WTC11 (cell line): ENCODE data around the gene MBD3L4.
"Not testable (repeated sequence)": the region's sequence is repeated elsewhere in the genome, so short reads cannot be mapped to it uniquely, and the experiment has no call there.

ENCODE experiments used
- ATF1 ChIP-seq: sonication (generic); formaldehyde crosslinking; IDR thresholded peaks from 2 replicates; pipeline ENCODE4 v1.8.1; 2023; ENCODE audit warnings: mild to moderate bottlenecking, moderate library complexity, missing genetic modification reagents
- CREB1 ChIP-seq: sonication (generic); formaldehyde crosslinking; IDR thresholded peaks from 2 replicates; pipeline ENCODE4 v1.8.0; 2023; ENCODE audit warnings: mild to moderate bottlenecking, missing genetic modification reagents
- FOXP4 ChIP-seq: sonication (generic); formaldehyde crosslinking; IDR thresholded peaks from 2 replicates; pipeline ENCODE4 v1.8.0; 2022; ENCODE audit warnings: mild to moderate bottlenecking, missing genetic modification reagents
- IRF2 ChIP-seq: sonication (generic); formaldehyde crosslinking; IDR thresholded peaks from 2 replicates; pipeline ENCODE4 v1.8.0; 2022; ENCODE audit warnings: low read depth, missing genetic modification reagents, borderline replicate concordance
- NR1H2 ChIP-seq: sonication (generic); formaldehyde crosslinking; IDR thresholded peaks from 2 replicates; pipeline ENCODE4 v1.9.0; 2021; ENCODE audit warnings: mild to moderate bottlenecking, moderate library complexity, missing genetic modification reagents
- OVOL2 ChIP-seq: fragments of 250-450 bp; sonication (Bioruptor Pico); IDR thresholded peaks from 2 replicates; pipeline ENCODE4 v1.9.0; 2021; ENCODE audit warnings: mild to moderate bottlenecking, borderline replicate concordance
- ZNF121 ChIP-seq: sonication (generic); formaldehyde crosslinking; IDR thresholded peaks from 2 replicates; pipeline ENCODE4 v1.8.0; 2023; ENCODE audit warnings: missing genetic modification reagents
- ZNF416 ChIP-seq: fragments of 250-450 bp; sonication (Bioruptor Pico); IDR thresholded peaks from 2 replicates; pipeline ENCODE4 v1.9.0; 2021; ENCODE audit warnings: mild to moderate bottlenecking, inconsistent platforms
- TF ChIP-seq, protein P1 (sequence below): fragments of 200-600 bp; IDR thresholded peaks from 2 replicates; pipeline ENCODE4 v1.8.0; 2022; ENCODE audit warnings: antibody characterized with exemption
- TF ChIP-seq, protein P2 (sequence below): sonication (generic); formaldehyde crosslinking; IDR thresholded peaks from 2 replicates; pipeline ENCODE4 v1.8.0; 2022; ENCODE audit warnings: mild to moderate bottlenecking, missing genetic modification reagents
- TF ChIP-seq, protein P3 (sequence below): sonication (generic); formaldehyde crosslinking; IDR thresholded peaks from 2 replicates; pipeline ENCODE4 v1.8.0; 2022; ENCODE audit warnings: mild to moderate bottlenecking, missing genetic modification reagents
- TF ChIP-seq, protein P4 (sequence below): sonication (generic); formaldehyde crosslinking; IDR thresholded peaks from 2 replicates; pipeline ENCODE4 v1.8.1; 2022; ENCODE audit warnings: low read depth, mild to moderate bottlenecking, moderate library complexity, missing genetic modification reagents, borderline replicate concordance

- not testable (repeated sequence) for TF ChIP-seq ZNF416 (CRISPR knock-in tag); OVOL2 (CRISPR knock-in tag); ZNF121; ATF1; NR1H2 (CRISPR knock-in tag); CREB1; FOXP4 (CRISPR knock-in tag); IRF2
- TF ChIP-seq, protein P1, sequence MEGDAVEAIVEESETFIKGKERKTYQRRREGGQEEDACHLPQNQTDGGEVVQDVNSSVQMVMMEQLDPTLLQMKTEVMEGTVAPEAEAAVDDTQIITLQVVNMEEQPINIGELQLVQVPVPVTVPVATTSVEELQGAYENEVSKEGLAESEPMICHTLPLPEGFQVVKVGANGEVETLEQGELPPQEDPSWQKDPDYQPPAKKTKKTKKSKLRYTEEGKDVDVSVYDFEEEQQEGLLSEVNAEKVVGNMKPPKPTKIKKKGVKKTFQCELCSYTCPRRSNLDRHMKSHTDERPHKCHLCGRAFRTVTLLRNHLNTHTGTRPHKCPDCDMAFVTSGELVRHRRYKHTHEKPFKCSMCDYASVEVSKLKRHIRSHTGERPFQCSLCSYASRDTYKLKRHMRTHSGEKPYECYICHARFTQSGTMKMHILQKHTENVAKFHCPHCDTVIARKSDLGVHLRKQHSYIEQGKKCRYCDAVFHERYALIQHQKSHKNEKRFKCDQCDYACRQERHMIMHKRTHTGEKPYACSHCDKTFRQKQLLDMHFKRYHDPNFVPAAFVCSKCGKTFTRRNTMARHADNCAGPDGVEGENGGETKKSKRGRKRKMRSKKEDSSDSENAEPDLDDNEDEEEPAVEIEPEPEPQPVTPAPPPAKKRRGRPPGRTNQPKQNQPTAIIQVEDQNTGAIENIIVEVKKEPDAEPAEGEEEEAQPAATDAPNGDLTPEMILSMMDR: not testable (repeated sequence)
- TF ChIP-seq, protein P2, sequence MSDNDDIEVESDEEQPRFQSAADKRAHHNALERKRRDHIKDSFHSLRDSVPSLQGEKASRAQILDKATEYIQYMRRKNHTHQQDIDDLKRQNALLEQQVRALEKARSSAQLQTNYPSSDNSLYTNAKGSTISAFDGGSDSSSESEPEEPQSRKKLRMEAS (CRISPR knock-in tag): not testable (repeated sequence)
- TF ChIP-seq, protein P3, sequence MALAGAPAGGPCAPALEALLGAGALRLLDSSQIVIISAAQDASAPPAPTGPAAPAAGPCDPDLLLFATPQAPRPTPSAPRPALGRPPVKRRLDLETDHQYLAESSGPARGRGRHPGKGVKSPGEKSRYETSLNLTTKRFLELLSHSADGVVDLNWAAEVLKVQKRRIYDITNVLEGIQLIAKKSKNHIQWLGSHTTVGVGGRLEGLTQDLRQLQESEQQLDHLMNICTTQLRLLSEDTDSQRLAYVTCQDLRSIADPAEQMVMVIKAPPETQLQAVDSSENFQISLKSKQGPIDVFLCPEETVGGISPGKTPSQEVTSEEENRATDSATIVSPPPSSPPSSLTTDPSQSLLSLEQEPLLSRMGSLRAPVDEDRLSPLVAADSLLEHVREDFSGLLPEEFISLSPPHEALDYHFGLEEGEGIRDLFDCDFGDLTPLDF: not testable (repeated sequence)
- TF ChIP-seq, protein P4, sequence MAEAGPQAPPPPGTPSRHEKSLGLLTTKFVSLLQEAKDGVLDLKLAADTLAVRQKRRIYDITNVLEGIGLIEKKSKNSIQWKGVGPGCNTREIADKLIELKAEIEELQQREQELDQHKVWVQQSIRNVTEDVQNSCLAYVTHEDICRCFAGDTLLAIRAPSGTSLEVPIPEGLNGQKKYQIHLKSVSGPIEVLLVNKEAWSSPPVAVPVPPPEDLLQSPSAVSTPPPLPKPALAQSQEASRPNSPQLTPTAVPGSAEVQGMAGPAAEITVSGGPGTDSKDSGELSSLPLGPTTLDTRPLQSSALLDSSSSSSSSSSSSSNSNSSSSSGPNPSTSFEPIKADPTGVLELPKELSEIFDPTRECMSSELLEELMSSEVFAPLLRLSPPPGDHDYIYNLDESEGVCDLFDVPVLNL (CRISPR knock-in tag): not testable (repeated sequence)
Observed at GRCh38 chr19:7059977-7060376, 20.0 kb upstream of the MBD3L4 start.
